Suppressor macrophage treated with lipopolysaccharide for 4 hours (primary cell): ENCODE measurements around the gene GABRR2.

Experiments used
- DNase-seq: peaks from one replicate; pipeline ENCODE4 v3.0.0-alpha.2; 2020

GABRR2 gene

DNA sequence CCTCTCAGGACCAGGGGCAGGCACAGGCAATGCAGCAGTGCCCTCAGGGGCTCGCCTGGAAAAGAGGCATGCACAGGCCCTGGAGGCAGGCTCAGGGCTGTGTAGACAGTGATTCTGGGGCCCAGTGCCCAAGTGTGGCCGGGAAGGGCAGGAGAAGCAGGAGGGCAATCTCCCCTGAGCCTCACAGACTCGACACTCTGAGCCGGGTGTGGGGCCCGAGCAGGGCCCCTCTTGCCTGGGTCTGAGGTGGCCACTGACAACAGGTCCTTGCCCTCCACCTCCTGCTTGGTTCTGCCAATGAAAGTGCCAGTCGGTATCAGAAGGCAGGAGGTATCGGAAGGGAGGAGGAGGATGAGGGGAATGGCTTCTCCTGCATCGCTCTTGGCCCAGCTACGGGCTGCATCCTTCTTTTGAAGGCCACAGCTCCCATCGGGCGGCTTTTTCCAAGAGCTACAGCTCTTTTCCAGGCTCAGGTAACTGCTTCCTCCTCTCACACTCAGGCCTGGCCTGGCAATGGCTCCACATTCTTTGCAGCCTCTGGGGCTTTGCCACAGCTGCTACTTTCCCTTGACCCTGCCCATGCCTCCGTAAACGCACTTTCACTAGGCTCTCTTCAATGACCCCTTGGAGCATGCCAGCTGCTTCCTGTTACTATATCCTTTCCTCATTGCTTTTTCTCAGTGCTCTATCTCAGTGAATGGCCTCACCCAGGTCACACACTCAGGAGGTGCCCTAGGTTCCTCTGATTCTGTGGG lies 24.5 kb downstream of the GABRR2 start:
- no peak for DNase-seq

DNA sequence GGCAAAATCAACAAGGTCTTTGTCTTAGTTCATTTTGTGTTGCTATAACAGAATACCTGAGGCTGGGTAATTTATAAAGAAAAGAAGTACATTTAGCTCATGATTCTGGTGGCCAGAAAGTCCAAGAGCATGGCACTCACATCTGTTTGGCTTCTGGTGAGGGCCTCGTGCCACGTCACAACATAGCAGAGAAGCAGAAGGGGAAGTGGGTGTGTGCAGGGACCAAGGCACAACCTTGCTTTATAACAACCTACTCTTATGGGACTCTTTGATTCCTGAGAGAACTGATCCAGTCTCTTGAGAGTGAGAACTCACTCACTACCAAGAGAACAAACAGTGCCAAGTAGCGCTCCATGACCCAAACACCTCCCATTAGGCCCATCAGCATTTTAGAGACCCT lies 25.4 kb downstream of the GABRR2 start:
- DNase-seq: no peak

DNA sequence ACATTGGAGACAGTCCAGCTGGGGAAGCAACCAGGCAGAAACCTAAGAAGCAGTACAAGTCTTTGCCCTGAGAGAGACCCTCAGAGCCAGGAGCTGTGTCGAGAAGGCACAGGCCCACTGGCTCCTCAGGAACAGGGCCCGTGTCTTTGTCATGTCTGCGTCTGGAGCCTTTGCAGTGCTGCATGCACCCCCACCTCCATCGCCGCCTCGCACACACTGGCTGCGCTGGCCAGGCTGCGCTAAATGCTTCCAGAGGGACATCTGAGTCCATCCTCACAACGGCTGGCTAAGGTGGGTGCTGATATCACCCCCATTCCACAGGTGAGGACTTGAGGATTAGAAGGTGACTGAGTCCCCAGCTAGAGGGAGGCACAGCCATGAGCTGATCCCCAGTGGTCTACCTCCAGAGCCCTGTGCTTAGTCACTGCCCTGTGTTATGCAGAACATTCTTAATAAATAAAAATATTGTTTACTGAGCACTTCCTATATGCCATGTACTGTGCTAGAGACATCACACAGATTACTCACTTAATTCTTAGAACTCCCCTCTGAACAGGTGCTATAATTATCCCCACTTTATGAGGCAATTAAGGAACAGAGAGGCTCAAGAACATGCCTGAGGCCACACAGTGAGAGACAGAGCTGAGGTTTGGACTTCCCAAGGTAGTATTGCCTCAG lies 27.6 kb downstream of the GABRR2 start:
- DNase-seq: no peak

DNA sequence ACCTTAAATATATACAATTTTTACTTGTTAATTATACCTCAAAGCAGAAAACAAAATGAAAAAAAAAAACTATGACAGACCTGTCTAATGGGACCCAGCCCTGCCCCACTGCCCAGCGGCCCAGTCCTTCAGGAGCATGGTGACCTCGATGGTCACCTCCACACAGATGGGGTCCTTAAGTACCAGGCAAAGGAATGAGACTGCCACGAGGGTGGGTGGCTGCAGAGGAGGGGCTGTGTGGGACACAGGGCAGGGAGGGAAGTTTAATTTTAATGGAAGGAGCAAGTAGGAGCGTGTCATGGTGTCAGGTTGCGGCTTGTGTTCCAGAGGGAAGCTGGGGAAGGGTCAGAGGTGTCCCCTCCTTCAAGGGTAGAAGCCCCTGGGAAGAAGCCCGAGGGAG lies 28.6 kb downstream of the GABRR2 start:
- DNase-seq: no peak

DNA sequence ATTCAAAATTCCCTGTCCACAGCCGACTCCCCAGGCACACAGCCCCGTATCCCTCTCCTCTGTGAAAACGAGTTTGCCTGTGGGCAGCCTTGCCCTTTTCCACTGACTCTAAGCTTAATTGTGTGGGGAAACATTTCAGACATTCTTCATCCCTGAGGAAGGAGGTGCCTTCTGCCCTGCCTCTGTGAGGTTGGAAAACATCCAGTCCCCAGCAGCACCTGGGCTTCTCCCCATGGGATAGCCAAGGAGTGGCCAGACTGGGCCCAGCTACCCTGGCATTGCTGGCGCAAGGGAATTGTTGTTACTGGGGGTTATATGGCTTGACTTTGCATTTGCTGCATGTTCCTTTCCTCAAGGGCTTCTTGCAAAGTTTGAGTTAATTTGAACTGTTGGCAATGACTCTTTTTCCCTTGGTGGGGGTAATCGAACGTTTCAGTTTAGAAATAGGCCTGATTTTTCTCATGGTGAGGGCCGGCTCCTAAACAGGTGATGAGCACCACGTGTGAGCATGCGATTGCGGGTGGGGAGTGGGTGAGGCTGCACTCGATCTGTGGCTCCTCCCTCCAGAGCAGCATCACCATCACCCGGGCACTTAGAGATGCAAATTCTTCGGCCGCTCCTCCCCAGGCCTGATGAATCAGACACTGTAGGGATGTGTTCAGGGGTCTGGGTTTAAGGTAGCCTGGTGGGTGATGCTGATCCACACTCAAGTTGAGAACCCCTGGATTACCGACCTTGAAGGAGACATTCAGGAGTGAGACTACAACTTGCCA lies 29.9 kb downstream of the GABRR2 start:
- DNase-seq: no peak

DNA sequence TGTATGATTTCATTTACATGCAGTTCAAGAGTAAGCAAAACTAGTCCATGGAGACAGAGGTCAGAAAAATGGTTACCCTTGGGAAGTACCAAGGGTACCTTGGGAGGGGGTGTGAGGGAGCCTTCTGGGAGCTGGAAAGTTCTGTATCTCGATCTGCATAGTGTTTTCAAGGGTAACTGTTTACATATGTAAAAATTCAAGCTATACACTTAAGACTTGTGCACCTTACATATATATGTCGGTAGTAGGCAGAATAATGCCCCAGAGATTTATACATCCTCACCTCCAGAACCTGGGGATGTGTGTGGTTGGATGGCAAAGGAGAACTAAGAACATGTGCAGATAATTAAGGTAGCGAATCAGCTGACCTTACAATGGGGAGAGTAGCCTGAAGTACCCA lies 31.0 kb downstream of the GABRR2 start:
- DNase-seq: no peak

DNA sequence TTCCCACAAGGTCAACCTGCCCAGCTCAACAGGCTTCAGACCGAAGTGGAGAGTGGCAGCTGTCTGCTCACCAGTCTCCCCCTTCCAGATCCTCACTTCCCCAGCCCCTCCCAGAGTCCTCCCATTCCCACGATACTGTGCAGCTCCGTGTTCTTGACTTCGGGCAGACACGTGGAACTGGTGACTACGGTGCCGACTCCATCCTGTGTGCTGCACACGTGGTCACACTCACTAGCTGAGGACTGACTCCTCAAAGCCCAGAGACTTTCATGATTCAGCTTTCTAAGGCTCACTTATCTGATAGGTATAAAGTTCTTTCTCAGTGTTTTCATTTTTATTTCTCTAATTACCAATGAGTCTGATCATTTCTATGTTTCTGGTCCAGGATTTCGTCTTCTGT lies 32.4 kb downstream of the GABRR2 start:
- no peak for DNase-seq

DNA sequence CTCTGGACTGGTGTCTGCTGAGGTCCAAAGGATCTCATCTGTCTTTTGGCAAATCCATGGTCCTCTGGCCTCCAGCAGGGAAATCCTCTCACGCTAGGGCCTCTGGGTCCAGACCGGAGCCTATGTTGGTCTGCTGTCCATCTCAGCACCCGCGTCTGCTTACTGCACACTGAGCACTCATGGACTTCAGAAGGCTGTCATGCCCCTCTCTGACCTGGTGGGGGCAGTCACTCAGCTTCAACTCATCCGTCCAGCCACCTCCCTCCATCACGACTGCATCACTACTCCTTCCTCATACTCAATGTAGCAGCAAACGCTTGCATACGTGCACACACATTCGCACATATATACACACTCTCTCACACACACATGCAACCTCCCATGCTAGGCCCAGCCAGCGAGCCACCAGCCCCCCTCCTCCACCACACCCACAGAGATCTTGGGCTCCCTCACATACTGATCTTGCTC lies 33.3 kb downstream of the GABRR2 start:
- peak; percentile 67 for DNase-seq

DNA sequence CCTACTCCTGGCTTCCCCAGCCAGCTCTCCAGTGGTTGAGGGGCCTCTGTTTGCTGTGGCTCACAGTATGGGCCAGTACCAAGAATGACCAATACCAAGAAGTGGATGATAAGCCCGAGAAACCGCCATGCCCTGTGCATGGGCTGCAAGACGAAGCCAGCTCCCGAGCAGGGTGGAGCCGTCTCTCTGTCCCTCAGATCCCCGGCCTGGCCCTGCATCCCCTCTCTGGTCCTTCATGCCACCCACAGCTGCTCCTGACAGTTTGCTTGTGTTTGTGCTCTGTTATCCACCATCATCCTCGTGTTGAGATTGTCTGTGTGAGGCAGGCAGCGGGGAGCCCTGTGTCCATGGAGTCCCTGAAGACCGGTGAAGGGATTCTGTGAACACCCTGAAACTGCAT lies 36.1 kb downstream of the GABRR2 start:
- DNase-seq: no peak

DNA sequence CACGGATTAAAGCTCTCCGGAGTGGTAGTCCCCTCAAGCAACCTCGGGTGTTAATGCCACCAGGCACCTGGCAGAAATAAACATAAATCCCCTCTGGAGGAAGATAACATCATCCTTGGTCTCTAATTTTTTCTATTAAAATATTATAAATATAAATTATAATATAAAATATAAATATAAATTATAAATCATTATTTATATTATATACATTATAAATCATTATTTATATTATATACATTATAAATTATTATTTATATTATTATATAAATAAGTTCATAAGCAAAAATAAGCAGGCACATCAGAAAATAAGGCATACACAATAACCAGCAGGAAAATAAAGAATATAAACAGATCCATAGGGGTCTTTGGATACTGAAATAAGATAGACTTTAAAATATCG lies 39.2 kb downstream of the GABRR2 start:
- no peak for DNase-seq

DNA sequence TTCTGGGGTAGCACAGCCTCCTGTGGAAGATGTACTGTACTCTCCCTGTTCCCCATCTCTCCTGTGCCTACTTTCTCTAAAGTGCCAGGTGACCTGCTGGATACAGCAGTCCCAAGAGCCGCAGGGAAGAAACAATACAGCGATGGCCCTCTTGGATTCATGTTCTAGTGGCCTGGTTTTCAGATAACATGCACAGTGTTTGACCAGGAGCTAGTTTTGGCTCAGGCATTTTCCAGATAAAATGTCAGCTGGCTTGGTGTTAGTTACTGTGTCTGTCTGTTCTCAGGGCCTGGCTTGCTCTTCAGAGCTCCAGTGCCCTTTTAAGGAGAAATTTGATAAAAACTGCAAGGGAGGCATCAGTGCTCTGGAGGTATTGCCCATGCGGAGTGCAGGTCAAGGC lies 41.3 kb downstream of the GABRR2 start:
- no peak for DNase-seq

DNA sequence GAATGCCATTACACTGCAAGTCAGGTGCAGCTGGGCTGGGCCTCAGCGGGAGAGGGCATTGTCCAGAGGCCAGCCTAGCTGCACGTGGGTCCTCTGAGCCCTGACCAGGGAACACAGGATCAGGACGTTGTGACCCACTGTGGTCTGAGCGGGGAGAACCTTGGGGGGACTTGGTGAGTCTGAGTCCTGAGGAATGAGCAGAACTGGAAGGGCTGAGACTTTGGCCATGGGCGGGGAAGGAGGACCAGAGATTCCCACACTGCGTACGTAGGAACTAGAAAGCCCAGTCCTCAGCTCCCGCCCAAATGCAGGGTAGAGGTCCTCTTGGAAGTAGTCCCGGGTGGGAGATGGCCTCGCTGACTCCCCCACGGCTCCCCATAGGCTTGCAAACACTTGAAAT lies 42.5 kb downstream of the GABRR2 start:
- no peak for DNase-seq

DNA sequence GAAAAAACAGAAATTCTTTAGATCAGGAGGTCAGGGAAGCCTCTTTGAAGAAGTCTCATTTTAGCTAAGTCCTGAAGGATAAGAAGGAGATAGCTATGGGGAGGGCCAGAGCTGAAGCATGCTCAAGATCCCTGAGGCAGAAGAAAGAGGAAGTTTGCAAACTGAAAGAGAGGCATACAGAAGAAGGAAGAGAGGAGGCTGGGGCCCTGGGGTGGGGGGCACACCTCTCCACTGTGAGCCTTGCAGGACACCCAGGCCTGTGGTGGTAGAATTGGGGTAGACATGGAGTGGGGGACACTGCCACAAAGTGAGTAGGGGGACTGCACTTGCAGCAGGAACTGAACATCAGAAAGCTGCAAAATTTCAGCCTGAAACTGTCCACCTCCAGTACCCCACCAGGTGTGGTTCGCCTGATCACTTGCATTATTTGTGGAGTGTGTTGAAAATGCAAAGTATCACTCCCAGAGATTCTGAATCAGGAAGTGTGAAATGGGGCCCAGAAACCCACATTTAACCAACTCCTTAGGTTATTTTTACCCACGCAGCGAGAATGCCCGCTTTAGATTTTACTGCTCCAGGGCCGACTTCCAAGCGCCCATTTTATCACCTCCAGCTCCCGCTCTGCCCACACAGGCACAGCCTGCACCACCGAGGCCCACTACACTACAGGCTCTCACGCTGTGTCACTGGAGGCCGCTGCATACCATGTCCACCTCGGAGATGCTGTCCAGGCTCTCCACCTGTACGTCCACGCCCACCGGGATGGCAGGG lies 44.0 kb downstream of the GABRR2 start:
- DNase-seq: peak; percentile 13

DNA sequence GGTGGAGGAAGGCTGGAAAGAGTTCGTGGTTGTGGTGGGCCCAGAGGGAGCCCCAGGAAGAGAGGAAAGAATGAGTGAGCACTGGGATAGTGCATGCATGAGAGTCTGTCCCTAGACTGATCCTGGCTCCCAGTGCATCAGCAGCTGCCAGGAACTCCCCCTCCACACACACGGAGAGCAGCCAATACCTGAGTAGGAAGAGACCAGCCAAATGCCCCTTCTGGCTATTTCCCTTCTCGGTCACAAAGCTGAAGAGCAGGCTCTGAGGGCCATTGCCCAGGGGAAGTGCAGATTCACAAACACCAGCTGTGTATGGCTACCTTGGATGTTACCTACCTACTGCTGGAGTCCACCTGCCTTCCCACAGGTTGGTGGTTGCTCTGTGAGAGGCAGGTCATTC lies 45.1 kb downstream of the GABRR2 start:
- no peak for DNase-seq

DNA sequence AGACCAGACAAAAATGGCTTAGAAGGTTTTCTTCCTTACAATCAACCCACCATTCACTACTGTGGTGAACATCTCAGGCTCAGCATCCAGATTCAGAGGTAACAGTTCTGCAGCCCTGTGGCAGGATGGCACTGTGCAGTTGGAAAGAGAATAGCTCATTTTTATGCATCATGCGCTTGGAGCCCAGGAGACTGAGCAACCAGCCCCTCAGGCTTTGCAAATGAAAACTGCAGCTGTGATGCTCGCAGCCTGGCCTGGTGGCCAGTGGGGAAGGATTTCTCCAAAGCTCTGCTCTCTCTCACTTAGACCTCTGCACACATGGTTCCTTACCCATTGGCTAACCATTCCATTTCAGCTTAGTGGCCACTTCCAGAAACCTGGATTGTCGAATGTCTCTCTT lies 45.8 kb downstream of the GABRR2 start:
- DNase-seq: no peak

DNA sequence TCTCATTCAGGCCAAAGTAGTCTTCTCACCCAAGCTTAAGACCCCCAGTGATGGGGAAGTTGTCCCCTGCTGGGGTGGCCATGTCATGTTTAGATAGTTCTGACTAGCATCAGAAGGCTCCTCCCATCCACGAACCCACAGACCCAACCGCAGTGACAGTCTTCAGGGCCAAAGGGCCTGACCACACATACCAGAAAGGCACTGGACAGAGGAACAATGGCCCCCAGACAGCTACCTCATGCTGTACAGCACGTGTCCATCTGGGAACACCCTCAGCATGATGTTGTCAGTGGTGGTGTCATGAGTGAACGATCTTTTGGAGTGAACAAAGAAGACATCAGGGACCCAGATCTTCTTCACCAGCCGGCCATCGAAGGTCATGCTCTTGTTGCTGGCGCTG lies 46.3 kb downstream of the GABRR2 start:
- DNase-seq: no peak

DNA sequence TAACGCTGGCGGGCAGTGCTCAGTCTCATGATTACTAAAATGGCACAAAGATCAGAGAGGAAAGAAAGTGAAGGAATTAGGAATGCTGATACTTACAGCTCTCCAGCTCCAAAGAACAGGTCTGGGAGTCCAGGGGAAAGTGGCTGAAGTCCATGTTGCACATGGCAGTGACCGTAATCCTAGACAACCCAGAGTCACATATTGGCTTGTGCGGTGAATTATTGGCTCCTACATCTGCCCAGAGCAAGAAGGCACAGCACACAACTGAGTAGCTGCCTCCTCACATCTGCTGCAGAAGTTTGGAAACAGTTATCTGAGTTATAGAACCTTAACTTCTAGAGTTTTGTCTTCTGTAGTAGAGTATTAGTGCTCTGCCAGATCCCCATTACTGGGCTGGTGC lies 47.2 kb downstream of the GABRR2 start:
- no peak for DNase-seq

DNA sequence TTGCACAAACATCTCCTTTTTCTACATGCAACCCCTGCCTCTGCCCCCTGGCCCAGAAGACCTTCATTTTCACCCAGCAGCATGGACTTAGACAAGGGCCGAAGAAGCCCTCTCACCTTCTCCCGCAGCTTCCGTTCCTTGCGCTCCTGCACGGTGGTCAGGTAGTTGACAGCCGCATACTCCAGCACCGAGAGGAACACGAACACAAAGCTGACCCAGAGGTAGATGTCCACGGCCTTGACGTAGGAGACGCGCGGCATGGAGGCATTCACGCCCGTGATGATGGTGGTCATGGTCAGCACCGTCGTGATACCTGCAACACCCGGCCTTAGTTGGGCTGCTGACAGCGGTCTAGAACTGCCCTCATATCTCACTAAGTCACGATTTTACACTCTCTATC lies 50.8 kb downstream of the GABRR2 start:
- DNase-seq: no peak

DNA sequence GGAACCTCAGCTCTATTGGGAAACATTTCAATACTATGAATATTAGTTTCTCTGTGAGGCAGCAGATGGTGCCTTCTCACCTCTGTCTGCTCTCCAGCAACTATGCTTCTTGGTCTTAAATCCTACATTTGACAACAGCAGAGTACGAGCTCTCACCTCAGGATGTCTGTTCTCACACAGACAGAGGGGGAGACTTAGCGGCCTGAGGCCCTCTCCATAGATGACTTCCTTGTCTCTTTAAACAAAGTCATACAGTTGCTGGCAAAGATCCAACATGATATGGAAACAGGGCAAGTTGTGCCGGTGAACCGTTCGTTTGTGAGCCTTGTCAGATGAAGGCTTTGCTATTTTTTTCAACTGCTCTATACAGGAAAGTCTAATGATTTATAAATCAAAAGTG lies 54.3 kb downstream of the GABRR2 start:
- peak; percentile 8 for DNase-seq

DNA sequence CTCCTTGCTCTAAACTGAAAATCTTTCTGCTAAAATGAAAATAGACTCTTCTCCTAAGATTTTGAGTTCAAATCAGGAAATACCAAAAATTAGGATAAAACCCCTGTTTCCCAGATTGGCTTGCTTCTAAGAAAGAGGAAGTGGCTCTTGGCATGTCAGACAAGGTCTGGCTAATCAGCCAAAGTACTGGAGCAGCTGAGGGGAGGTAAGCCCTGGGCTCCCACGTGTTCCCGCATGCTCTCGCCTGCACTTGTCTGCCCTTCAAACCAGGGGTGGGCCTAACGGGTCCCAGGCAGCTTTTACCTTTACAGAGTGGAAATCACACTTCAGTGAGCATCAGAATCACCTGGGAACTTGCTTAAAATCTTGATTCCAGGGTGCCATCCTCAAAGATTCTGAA lies 54.8 kb downstream of the GABRR2 start:
- peak; percentile 54 for DNase-seq

DNA sequence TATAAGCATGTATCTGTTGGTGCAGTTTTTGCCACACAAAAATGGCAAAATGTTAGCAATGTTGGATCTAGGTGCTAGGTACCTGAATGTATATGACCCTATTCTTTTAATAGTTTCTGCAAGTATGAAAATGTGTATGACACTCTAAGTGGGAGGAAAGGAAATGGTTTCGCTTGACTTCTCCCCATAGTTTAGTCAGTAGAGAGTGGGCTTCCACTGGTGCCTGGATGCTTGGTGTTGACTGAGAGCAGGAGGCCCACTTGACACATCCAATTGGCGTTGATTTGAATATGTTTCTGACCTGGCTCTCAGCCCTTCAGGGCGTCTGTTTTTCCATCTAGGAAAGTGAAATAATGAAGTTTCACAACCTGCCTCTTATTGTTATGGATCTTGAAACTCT lies 56.2 kb downstream of the GABRR2 start:
- DNase-seq: no peak

DNA sequence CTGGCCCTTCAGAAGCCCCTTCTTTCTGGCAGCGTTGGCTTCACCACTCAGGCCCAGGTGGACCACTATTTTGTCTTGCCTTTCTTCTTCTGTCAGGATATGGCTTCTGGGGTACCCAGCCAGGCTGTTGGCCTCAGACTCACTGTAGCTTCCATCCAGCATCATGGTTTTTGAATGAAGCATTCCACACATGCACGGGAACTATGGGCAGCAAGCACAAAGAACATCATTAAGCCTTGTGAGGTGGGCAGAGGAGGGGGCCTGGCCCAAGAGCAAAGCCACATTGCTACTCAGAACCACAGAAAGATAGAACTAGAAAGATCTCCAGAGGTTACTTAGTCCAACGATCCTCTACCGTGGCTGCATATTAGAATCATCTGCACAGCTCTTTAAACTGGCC lies 57.3 kb downstream of the GABRR2 start:
- DNase-seq: no peak

DNA sequence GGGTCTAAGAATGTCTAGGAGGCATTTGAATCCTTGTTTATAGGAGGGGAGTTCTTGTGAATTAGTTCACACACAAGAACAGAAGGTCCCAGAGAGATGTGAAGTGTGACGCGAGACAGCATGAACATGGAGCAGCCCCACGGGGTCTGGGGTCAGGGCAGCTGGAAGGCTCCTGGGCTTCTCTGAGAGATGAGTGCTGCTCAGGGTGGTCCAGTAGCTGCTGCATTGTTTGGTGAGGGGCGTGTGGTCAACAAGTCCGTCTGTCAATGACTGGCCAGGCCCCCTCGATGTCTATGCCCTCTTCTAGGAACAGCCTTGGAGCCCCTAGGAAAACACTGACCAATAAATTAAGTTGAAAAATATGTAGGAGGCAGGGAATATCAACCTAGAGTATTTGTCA lies 57.8 kb downstream of the GABRR2 start:
- DNase-seq: no peak
